HG02973 (cell line): ENCODE measurements around the gene ATP1A1.

Experiments used
- ATAC-seq: cut with Tn5 transposase; IDR thresholded peaks from one replicate; pipeline ENCODE4 v1.9.1; 2021; ENCODE audit warnings: moderate library complexity; ENCODE audit not compliant: unreplicated experiment

The ATP1A1 gene

GRCh38 chr1:116412480-116412798 is 39.4 kb downstream of the ATP1A1 start:
- no peak for ATAC-seq

DNA sequence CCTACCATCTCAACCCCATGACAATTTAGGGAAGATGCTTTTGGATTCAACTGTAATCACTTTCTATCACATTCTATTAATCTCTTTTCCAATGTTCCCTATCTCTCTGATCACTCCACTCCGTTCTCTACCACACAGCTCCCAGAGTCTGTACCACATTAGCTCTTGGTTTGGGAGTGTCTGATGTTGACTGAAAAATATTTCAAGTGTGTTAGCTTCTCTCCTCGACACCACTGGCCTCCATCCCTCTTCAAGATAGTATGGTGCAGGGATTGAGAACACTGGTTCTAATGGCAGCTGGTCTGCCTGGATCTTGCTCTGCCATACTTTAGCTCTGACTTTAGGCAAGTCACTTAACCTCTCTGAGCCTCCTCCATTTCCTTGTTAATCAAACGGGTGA is 39.9 kb downstream of the ATP1A1 start:
- no peak for ATAC-seq

GRCh38 chr1:116413414-116413813 is 40.4 kb downstream of the ATP1A1 start:
- no peak for ATAC-seq

GRCh38 chr1:116414364-116414763 is 41.3 kb downstream of the ATP1A1 start:
- no peak for ATAC-seq

GRCh38 chr1:116415200-116415698 is 42.2 kb downstream of the ATP1A1 start:
- ATAC-seq = no peak

DNA sequence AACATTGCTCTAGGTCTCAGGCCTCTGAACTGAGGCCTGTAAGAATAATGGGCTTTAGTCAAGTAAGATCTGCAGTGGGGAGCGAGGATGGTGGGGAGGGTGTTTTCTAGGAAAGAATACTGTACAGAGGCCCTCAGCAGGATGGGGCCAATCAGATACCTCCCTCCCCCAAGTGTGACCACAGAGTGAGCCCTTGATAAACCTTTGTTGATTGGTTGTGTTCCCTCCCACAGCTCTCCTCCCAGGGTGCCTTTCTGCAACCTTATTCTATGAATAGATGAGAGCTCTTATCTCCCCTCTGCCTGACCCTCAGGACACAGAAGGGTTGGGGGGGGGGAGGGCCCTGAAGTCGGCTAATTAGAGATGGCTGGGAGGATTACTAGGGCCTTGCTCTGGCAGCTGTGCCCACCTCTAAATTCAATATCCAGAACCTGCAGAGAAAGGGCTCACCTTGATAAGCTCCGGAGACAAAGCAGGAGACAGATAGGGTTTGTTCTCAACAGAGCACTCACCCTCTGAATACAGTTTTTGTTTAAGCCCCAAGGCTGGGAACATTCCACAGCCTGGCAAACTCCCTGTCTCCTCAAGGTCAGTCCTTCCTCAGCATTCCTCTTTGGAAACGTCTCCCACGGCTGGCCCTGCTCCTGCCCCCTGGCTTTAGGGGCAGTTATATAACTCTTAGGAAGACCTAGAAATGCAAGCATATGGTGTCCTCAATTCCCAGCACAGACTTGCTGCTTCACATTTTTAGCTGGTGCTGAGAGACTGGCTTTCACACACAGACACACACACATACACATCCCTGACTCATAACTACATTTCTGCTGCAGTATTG is 42.9 kb downstream of the ATP1A1 start:
- no peak for ATAC-seq

DNA sequence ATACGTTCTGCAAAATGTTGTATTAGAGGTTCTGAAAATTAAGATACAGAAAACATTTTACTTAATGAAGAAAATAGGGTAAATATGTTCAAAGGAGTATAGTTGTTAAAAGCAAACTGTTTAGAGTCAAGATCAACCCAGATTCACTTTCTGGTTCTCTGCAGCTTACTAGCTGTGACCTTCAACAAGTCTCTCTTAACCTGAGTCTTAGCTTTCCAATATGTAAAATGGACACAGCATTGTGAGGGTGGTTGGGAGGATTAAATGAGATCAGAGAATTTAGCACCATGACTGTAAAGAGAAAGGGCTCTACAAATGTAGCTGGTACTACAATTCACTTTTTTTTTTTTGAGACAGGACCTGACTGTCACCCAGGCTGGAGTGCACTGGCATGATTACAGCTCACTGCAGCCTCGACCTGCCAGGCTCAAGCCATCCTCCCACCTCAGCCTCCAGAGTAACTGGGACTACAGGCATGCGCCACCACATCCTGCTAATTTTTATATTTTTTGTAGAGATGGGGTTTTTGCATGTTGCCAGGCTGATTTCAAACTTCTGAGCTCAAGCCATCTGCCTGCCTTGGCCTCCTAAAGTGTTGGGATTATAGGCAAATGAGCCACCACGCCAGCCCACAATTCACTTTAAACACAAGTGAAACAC is 43.9 kb downstream of the ATP1A1 start:
- ATAC-seq = no peak

DNA sequence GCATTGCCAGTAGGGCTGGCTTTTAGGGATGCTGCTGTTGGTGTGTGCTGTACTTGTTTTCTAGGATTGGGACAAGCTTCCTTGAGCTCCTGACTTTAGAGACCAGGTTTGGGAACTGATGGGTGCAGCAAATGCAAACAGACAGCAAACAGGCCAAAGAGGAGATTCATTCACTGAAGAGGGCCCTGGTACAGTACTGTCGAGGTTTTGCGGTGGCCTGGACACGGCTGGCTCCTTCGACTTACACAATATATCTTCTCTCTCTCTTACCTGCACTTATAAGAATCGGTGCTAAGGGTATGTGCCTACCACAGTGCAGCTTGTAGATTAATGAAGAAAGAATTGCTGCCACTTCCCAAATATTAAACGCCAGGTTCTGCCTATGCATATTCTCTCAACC is 44.6 kb downstream of the ATP1A1 start:
- ATAC-seq = no peak

DNA sequence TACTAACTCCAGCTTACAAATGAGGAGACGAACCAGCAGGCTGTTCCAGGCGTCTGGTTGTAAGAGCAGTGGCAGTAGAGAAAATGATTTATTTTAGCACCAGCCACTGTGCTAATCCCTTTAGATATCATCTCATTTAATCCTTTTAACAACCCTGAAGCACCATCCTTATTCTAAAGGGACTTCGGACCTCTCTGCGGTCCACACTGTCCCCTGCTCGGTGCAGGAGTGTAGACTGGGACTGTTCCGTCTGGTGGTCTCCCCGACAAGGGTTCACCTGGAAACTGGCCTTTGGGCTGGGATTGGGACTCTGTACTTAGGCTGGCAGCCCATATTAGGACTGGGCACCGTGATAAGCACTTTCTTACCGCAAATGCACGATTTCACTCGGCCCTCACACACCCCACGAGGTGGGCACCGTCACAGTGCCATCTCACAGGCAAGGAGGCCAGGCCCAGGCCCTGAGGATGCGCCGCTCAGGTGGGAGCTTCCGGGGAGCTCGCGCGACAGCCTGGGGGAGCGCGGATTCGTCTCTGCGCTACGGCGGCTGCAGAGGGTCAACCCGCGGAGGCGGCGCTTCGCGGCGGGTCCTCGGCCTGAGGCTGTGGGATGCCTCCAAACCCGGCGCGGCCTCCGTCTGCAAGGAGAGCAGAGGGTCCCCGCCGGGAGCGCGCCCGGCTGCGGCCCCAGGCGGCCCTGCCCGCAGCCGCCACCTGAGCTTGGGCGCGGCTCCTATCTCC is 45.2 kb downstream of the ATP1A1 start:
- ATAC-seq = peak; percentile 82

- ATAC-seq = no peak
Measured at GRCh38 chr1:116420417-116421200, 47.6 kb downstream of the ATP1A1 start.

GRCh38 chr1:116424438-116424837 is 51.4 kb downstream of the ATP1A1 start:
- ATAC-seq = no peak

GRCh38 chr1:116424863-116425262 is 51.8 kb downstream of the ATP1A1 start:
- ATAC-seq = no peak

GRCh38 chr1:116425987-116426386 is 52.9 kb downstream of the ATP1A1 start:
- ATAC-seq = no peak

GRCh38 chr1:116426401-116426800 is 53.4 kb downstream of the ATP1A1 start:
- no peak for ATAC-seq

- ATAC-seq = no peak
Measured at GRCh38 chr1:116428576-116428975, 55.5 kb downstream of the ATP1A1 start.

DNA sequence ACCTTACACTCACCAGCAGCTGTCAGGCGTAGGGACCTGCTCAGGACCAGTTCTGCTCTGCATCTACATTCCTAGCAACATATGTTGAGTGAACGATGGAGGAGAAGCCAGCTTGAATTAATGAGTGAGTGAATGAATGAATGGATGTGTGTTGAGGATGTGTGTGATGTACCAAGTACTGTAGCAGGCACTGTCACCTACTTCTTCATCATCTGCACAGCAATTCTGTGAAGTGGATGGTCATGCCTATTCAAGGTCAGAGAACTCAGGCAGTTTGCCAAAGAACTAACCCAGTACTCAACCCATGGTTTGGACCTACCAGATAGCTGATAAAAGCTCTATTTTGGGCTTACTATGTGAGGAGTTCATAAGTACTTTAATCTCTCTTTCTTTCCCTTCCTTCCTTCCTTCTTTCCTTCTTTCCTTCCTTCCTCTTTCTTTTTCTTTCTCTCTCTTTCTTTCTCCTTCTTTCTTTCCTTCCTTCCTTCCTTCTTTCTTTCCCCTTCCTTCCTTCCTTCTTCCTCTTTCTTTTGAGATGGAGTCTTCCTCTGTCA is 56.9 kb downstream of the ATP1A1 start:
- no peak for ATAC-seq

DNA sequence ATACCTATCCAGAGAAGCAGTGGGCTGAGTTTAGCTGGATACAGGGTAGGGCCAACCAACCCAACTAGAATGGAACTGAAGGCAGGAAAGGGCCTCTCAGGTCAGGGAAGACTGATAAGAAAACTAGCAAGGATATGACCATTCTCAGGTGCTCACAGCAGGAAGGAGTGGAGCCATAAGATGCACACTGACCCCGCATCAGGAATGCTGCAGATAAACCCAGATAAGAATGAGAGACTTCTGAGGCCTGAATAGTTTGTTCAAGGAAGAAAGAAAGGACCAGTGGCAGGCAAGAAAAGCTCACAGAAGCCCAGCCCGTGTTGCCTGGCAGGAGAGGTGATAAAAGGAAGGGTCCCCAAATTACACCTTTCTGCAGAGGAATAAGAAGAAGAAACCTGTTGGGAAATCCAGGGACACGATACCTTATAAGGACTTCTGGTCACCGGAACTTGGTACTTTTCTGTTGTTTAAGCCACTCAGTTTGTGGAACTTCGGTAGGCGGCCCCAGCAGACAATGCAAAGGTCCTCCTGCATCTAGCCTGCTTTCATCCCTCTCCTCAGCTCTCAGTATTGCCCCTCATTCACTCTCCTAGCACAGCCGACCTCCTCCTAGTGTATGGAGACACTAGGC is 58.9 kb downstream of the ATP1A1 start:
- no peak for ATAC-seq

GRCh38 chr1:116432655-116433265 is 59.7 kb downstream of the ATP1A1 start:
- no peak for ATAC-seq
